HG03442 (cell line): ENCODE measurements around the gene NRTN.
"Not testable (repeated sequence)": the region's sequence is repeated elsewhere in the genome, so short reads cannot be mapped to it uniquely, and the experiment has no call there.

ENCODE experiments used
- ATAC-seq: cut with Tn5 transposase; IDR thresholded peaks from one replicate; pipeline ENCODE4 v1.9.1; 2021; ENCODE audit warnings: mild to moderate bottlenecking, moderate library complexity; ENCODE audit not compliant: unreplicated experiment

NRTN gene, protein sequence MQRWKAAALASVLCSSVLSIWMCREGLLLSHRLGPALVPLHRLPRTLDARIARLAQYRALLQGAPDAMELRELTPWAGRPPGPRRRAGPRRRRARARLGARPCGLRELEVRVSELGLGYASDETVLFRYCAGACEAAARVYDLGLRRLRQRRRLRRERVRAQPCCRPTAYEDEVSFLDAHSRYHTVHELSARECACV

GRCh38 chr19:5804516-5805461, at the start of gene NRTN:
Gene NRTN, plus strand, starts transcription at chr19:5805067. Its CDS starts 19,099 bp downstream, at chr19:5824166.
- no peak for ATAC-seq

- ATAC-seq = no peak
Measured at GRCh38 chr19:5762608-5763217, 42.2 kb upstream of the NRTN start.

DNA sequence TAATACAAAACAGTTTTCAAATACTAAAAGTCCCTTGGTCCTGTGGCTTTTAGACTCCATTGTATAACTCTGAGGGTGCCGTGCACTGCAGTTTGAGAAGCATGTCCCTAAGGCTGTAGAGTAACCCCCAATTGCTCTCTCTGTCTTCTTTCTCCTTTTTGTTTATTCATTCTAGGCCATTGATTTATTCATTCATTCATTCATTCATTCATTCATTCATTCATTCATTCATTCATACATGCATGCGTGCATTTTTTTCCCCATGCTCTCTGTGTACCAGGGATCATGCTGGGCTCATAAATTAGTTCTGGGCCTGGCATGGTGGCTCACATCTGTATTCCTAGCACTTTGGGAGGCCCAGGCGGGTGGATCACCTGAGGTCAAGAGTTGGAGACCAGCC, 39.6 kb upstream of the NRTN start:
- no peak for ATAC-seq

GRCh38 chr19:5767949-5768348, 36.9 kb upstream of the NRTN start:
- no peak for ATAC-seq

GRCh38 chr19:5772416-5772815, 32.5 kb upstream of the NRTN start:
- ATAC-seq = no peak

- ATAC-seq = no peak
Measured at GRCh38 chr19:5773276-5773675, 31.6 kb upstream of the NRTN start.

- no peak for ATAC-seq
Measured at GRCh38 chr19:5774921-5775320, 29.9 kb upstream of the NRTN start.

GRCh38 chr19:5775668-5776309, 29.1 kb upstream of the NRTN start:
- ATAC-seq = no peak

- ATAC-seq = no peak
Measured at GRCh38 chr19:5778402-5778801, 26.5 kb upstream of the NRTN start.

- ATAC-seq = not testable (repeated sequence)
Measured at GRCh38 chr19:5780916-5781315, 24.0 kb upstream of the NRTN start.

- no peak for ATAC-seq
Measured at GRCh38 chr19:5782322-5782721, 22.5 kb upstream of the NRTN start.

DNA sequence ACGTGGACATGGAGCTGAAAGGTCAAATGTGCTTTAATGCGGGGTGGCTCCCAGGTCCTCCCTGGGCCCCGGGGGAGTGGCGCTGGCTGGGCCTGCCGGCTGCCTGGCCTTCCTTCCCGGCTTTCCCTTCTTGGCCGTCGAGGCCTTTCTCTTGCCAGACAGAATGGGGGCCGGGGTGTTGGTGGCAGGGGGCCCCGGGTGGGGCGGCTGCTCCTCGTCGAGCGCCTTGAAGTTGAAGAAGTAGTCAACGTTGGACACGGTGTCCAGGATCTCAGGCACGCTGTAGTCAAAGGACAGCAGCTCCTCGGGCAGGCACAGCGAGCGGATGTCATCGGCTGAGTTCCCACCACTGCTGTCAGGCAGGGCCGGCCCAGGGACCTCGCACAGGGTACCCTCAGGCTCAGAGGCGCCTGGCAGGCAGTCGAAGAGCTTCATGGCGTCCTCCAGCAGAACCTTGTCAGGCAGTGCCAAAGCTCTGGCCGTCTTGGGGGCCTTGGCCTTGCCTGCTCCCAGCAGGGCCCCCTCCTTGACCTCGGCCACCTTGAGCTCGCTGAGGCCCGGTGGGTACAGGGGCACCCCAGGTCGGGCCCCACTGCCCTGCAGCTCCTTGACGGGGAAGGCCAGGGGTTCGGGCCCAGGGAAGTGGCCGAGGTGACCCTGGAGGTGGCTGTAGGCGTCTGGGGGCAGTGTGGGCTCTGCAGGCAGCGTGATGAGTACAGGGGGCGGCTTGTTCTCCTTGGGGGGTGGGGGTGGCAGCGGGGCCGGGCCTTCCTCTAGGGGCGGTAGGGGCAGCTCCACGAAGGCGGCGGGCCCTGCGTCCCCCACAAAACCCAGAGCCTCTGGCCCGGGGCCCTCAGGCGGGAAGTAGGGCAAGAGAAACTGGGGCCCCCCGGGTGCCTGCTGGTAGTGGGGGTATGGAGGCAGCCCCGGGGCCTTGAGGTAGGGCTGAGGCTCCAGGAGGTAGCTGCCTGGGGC, 21.6 kb upstream of the NRTN start:
- ATAC-seq = no peak

- no peak for ATAC-seq
Measured at GRCh38 chr19:5784581-5785147, 20.2 kb upstream of the NRTN start, which contains the start of gene PRR22. Gene PRR22, minus strand, starts transcription at chr19:5784746. Its CDS starts 86 bp downstream, at chr19:5784660.

DNA sequence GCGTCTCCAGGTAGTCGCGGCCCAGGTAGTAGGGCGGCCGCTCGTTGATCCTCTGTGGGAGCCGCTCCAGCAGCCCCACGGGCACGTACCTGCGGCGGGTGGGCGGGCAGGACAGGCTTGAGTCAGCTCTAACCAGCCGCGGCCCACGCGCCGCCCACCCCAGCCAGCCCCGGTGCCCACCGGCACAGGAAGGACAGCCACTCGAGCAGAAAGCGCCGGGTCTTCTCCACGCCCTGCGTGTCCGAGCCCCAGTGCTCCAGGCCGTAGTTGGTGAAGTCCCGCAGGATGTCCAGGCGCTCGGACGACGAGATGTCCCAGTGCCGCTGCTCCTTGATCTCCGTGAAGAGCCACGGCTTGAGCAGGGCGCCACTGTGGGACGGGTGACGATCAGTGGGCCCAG, 19.4 kb upstream of the NRTN start:
- ATAC-seq = no peak

DNA sequence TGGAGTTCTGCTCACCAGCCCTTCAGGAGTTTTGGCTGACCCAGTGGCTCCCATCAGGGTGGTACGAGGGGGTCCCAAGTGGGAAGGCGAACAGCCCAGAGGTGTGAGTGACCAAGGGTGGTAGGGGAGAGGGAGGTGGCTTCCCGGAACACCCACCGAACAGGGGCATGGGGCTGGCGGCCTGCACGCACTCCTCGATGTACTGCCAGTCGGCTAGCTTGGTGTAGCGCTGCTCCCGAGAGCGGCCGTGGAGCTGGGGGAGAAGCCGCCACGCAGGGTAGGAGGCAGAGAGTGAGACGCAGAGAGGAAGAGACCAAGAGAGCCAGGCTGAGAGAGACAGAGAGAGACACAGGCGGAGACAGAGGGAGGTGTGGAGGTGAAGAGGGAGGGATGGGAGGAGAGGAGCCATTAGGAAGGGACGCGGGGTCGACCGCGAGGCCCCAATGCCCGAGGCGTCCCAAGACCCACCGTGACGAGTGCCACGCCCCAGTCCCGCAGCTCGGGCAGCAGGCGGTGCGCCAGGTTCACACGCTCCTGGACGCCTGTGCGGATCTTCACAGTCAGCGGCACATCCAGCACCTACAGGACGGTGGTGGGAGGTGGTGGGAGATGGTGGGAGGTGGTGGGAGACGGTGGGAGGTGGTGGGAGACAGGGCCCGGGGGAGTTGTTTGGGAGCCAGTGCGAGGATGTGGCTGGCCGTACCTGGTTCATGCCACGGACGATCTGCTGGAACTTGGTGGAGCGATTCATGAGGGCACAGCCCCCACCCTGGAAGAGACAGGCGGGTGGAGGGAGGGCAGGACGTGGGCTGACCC, 18.1 kb upstream of the NRTN start:
- no peak for ATAC-seq

GRCh38 chr19:5787409-5788182, 17.3 kb upstream of the NRTN start:
- no peak for ATAC-seq

- no peak for ATAC-seq
Measured at GRCh38 chr19:5788422-5788821, 16.4 kb upstream of the NRTN start.

DNA sequence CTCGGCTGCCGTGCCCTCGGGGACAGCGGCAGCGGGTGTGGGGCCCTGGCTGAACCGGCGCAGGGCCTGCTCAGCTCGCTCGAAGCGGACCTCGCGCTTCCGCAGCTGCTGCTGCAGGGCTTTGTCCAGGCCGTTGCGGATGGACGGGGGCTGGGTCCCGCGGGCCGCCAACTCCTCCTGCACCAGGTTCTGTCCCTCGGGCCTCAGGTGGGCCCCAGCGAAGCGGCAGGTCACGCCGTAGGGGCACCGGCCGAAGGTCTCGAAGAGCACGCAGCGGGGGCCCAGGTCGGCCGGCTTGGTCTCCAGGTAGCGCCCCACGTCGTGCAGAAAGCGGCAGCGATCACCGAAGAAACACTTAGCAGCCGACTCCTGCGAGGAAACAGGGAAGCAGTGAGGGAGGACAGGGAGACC, 15.5 kb upstream of the NRTN start:
- ATAC-seq = no peak
